Renal pelvis (tissue), 4 donors: ENCODE data around the gene SLC39A8. TPM values are rescaled to one million over a fixed set of nuclear protein-coding genes. Genes with fewer than 3 reads are reported as not detected.
"Not testable (repeated sequence)": the region's sequence is repeated elsewhere in the genome, so short reads cannot be mapped to it uniquely, and the experiment has no call there.

Source experiments
- DNase-seq: peaks from one replicate; pipeline ENCODE4 v3.0.0-alpha.2; 2013
- polyA plus RNA-seq, 3 donors: library from polyadenylated mRNA; unstranded; fragments of 120-200 nt; gene quantifications; one replicate each; pipeline ENCODE4 v1.2.1, GENCODE V29; 2013; ENCODE audit not compliant: insufficient read length in 3 of 3

Gene SLC39A8
- polyA plus RNA-seq, 3 donors = 18.8 to 25.5 (median 20.2) TPM

- DNase-seq = not testable (repeated sequence)
These were observed 102.0 kb downstream of the SLC39A8 start for GRCh38 chr4:102243296-102243695.

GRCh38 chr4:102234243-102234838 lies 110.9 kb downstream of the SLC39A8 start:
- DNase-seq = no peak

GRCh38 chr4:102230194-102230593 lies 115.1 kb downstream of the SLC39A8 start:
- no peak for DNase-seq

- DNase-seq = no peak
These were observed 117.9 kb downstream of the SLC39A8 start for GRCh38 chr4:102227388-102227787.

GRCh38 chr4:102223461-102223860 lies 121.8 kb downstream of the SLC39A8 start:
- no peak for DNase-seq

DNA sequence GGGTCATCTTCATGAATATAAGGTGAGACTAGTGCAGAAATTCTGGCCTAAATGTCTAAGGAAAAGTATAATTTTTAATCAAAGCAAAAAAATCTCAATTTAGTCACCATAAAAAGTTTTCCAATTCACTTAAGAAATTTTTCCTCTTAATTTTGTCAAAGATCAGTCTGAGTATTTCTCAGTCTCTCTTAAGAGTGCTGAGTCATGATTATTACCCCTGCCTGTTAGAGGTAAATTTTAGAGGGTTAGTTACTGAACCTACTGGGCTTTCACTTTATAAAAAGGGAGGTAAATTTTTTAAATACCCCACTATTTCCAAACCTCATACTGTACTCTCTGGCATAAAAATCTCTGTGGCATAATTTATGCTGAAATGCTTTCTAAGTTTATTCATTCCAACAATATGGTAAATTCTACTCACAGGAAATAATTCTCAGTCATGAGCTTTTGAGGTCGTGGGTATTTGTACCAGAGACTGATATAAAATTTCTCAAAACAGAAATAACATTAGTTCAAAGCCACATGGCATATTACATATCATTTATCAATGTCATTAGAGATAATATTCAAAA lies 122.4 kb downstream of the SLC39A8 start:
- no peak for DNase-seq

DNA sequence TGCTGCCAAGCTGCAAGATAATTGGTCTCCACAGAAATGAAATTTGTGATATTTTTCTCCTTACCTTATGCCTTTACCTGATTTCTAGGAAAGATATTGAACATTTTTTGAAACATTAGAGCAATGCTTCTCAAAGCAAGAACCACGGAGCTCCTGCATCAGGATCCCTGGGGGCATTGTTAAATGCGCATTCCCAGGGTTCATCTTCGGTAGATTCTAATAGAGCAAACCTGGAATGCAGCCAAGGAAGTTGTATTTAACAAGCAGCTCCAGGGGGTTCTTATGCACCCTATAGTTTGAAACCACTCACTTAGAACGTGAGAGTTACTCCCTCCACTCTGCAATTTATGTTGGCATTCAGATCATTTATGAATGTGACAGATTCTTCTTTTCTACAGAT lies 126.2 kb downstream of the SLC39A8 start:
- no peak for DNase-seq

GRCh38 chr4:102218656-102219055 lies 126.6 kb downstream of the SLC39A8 start:
- DNase-seq = no peak

DNA sequence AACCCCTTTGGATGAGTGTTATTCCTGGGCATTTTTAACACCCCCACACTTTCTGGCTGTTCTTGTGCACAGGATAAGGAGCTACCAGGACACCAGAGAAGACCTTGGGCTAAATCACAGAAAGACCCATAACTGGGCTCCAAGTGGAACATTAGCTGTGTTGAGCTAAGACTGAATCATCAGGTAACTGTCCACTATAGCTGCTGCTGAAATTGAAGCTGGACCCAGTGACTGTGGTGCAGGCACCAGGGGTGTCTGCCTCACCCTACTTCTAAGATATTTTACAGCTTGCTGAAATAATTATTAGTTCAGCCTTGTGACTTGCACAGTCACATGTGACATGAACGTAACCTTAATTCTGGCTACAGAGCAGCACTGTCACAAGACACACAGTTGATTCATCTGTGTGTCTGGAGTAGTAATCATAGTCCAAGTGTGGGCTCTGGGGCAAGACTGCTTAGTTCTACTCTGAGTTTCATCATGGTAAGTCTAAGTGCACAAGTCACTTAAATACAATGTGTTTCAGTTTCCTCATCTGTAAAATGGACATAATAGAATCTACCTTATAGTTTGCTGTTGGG lies 127.4 kb downstream of the SLC39A8 start:
- DNase-seq = no peak

GRCh38 chr4:102217345-102217744 lies 127.9 kb downstream of the SLC39A8 start:
- no peak for DNase-seq

DNA sequence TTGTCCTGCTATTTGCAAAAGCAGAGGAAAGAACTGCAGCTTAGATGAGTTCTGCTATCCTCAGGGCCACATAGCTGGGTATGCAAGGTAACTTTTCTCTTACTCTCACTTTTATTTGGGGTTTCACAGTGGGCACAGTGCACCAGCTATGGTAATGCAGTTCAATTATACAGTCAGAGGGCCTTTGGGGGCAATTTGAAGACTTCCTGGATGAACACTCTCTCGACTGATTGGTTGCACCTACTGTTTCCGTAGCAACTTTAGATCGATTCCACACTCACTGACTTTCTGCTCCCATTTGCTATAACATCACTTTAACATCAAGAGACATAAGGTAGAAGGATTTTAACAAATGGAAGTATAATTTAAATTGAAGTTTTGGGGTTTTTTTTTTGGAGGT lies 128.6 kb downstream of the SLC39A8 start:
- no peak for DNase-seq

DNA sequence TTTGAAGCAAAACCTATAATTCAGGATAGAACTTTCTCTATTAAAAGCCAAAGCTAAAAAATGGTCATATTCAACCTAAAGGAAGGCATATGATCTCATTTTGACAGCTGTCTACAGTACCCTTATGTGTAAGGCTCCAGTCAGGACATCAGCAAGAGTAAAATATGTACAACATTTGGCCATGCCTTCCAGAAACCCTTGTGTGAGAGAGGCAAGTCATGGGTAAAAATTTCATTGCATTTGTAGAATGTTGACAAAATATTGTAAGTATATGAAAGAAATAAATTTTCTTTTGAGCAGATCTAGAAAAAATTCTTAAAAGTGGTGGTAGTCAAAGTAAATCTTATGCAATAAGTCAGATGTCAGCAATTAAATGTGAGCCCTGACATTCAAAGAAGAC lies 132.3 kb downstream of the SLC39A8 start:
- no peak for DNase-seq

Other genes with a start within 250 kb of the SLC39A8 start
- gene NFKB1, start 155.9 kb upstream of the SLC39A8 start, polyA plus RNA-seq = 10 to 100 TPM; 23.9 to 27.9 (median 27.8) TPM